Pericardium fibroblast (primary cell): ENCODE results near the gene SCO2. TPM values are rescaled to one million over a fixed set of nuclear protein-coding genes. Genes with fewer than 3 reads are reported as not detected.

Source experiments
- total RNA-seq: library from RNA; depleted of rRNA; stranded (reverse); fragments of >200 nt; gene quantifications from 2 replicates; pipeline ENCODE4 v1.2.3, GENCODE V29; 2015

Gene SCO2
- 1.3 and 2.5 TPM in 2 replicates for total RNA-seq

GRCh38 chr22:50525104-50525857 lies at the start of gene SCO2:
SCO2 (minus strand) TSS chr22:50525598; CDS start chr22:50524411, 1,187 bp downstream.

GRCh38 chr22:50562523-50563412 lies 37.4 kb upstream of the SCO2 start, which contains the start of gene SYCE3:
SYCE3 (minus strand) TSS chr22:50562919; CDS start chr22:50556405, 6,514 bp downstream.

GRCh38 chr22:50545522-50546325 lies 20.3 kb upstream of the SCO2 start, which contains the start of gene KLHDC7B:
KLHDC7B (plus strand) TSS chr22:50545899; CDS start chr22:50546244, 345 bp downstream.

GRCh38 chr22:50529897-50530579 lies 4.6 kb upstream of the SCO2 start, which contains the start of gene TYMP:
TYMP (minus strand) TSS chr22:50530012; CDS start chr22:50529709, 303 bp downstream.

GRCh38 chr22:50507991-50508884 lies 17.2 kb downstream of the SCO2 start, which contains the start of gene NCAPH2:
NCAPH2 (plus strand) TSS chr22:50508224; CDS start chr22:50508338, 114 bp downstream.

GRCh38 chr22:50507421-50507990 lies 17.9 kb downstream of the SCO2 start, which contains the start of gene LMF2:
LMF2 (minus strand) TSS chr22:50507702; CDS start chr22:50507675, 27 bp downstream.

GRCh38 chr22:50486561-50487289 lies 38.7 kb downstream of the SCO2 start, which contains the start of gene MIOX:
MIOX (plus strand) TSS chr22:50486859; CDS start chr22:50486898, 39 bp downstream.

GRCh38 chr22:50481440-50482106 lies 43.8 kb downstream of the SCO2 start, which contains the start of gene ADM2:
ADM2 (plus strand) TSS chr22:50481543; CDS start chr22:50481848, 305 bp downstream.

GRCh38 chr22:50474710-50475651 lies 50.4 kb downstream of the SCO2 start, which contains the start of gene SBF1:
SBF1 (minus strand) TSS chr22:50475035; CDS start chr22:50474840, 195 bp downstream.

Other genes starting within 250 kb of the SCO2 start
- 143 and 157 TPM in 2 replicates for gene PLXNB2, start 218.0 kb downstream of the SCO2 start, total RNA-seq
- gene DENND6B, start 198.6 kb downstream of the SCO2 start, total RNA-seq = 6.6 and 8.5 TPM in 2 replicates
- 44.7 and 47.3 TPM in 2 replicates for gene PPP6R2, start 182.3 kb downstream of the SCO2 start, total RNA-seq
- gene SBF1, start 50.6 kb downstream of the SCO2 start, total RNA-seq = 53.8 and 57.3 TPM in 2 replicates
- 14.5 and 35.9 TPM in 2 replicates for gene ADM2, start 44.1 kb downstream of the SCO2 start, total RNA-seq
- 0.43 TPM in 1 of 2 replicates, not detected in the other for gene MIOX, start 38.7 kb downstream of the SCO2 start, total RNA-seq
- gene LMF2, start 17.9 kb downstream of the SCO2 start, total RNA-seq = 64.2 and 77.0 TPM in 2 replicates
- 22.5 and 28.0 TPM in 2 replicates for gene NCAPH2, start 17.4 kb downstream of the SCO2 start, total RNA-seq
- gene TYMP, start 4.4 kb upstream of the SCO2 start, total RNA-seq = 46.3 and 57.6 TPM in 2 replicates
- 1.8 and 2.4 TPM in 2 replicates for gene KLHDC7B, start 20.3 kb upstream of the SCO2 start, total RNA-seq
- gene SYCE3, start 37.3 kb upstream of the SCO2 start, total RNA-seq = not detected in 2 replicates
- gene CPT1B, start 52.8 kb upstream of the SCO2 start, total RNA-seq = 0.51 and 1.4 TPM in 2 replicates
- 25.7 and 26.1 TPM in 2 replicates for gene CHKB, start 57.3 kb upstream of the SCO2 start, total RNA-seq
- 0.68 and 2.7 TPM in 2 replicates for gene MAPK8IP2, start 75.2 kb upstream of the SCO2 start, total RNA-seq
- gene ARSA, start 102.6 kb upstream of the SCO2 start, total RNA-seq = 42.0 and 68.4 TPM in 2 replicates
- gene SHANK3, start 147.2 kb upstream of the SCO2 start, total RNA-seq = 2.5 and 3.8 TPM in 2 replicates
- not detected in 2 replicates for gene ACR, start 212.6 kb upstream of the SCO2 start, total RNA-seq